ACC112 (cell line): ENCODE measurements around the gene EEF1A2.
A peak's percentile ranks its signal among the peaks of the same experiment; 100 is the strongest.

Experiments
- H2AFZ ChIP-seq: fragments of 200-600 bp; sonication (generic); one replicate; pipeline ENCODE4 v1.6.0; 2017; ENCODE audit warnings: antibody characterized with exemption, low read length; ENCODE audit not compliant: unreplicated experiment
- H3K27ac ChIP-seq: fragments of 200-600 bp; sonication (generic); 2 replicates; pipeline ENCODE4 v1.5.1; 2014; ENCODE audit warnings: low read depth, mild to moderate bottlenecking, antibody characterized with exemption, low read length, moderate library complexity
- H3K27me3 ChIP-seq: fragments of 200-600 bp; sonication (generic); 2 replicates; pipeline ENCODE4 v1.6.1; 2014; ENCODE audit warnings: mild to moderate bottlenecking, antibody characterized with exemption, low read length, moderate library complexity, mixed read lengths; ENCODE audit not compliant: insufficient read depth
- H3K36me3 ChIP-seq: fragments of 200-600 bp; sonication (generic); 2 replicates; pipeline ENCODE4 v1.6.1; 2016; ENCODE audit warnings: mild to moderate bottlenecking, antibody characterized with exemption, low read length, moderate library complexity, mixed read lengths; ENCODE audit not compliant: insufficient read depth
- H3K4me1 ChIP-seq: fragments of 200-600 bp; sonication (generic); one replicate; pipeline ENCODE4 v1.6.1; 2016; ENCODE audit warnings: low read length, mixed read lengths; ENCODE audit not compliant: insufficient read depth, unreplicated experiment, control insufficient read depth
- H3K4me3 ChIP-seq: fragments of 200-600 bp; sonication (generic); 2 replicates; pipeline ENCODE4 v1.5.1; 2014; ENCODE audit warnings: mild to moderate bottlenecking, low read depth, low read length
- H3K79me2 ChIP-seq: fragments of 200-600 bp; sonication (generic); one replicate; pipeline ENCODE4 v1.6.0; 2016; ENCODE audit warnings: low read length; ENCODE audit not compliant: control insufficient read depth, unreplicated experiment, insufficient read depth

The EEF1A2 gene

DNA sequence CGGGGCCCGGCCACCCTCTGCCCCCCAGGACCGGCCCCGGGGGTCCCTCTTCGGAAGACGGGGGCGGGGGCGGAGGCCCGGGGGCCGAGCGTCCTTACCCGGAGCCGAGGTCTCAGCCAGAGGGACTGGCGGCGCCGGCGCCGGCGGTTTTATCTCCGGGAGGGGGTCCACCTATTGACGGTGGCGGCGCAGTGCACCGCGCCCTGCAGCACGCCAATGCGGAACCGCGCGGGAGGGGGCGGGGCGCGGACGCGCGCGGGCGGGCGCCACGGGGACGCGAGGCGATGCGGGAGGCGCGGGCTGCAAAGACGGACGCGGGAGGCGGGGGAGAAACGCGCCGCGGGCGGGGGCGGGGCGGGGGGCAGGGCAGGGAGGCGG is at the start of gene EEF1A2:
Gene EEF1A2, minus strand, starts transcription at position 124 of the 378 bp plus-strand sequence. CDS start 1,320 bp downstream, outside the sequence.
- H3K27ac ChIP-seq, result no peak within 1 kb of the TSS
- H3K79me2 ChIP-seq, result no peaks in the 10 kb centered on the region
- peak within 1 kb of the TSS; percentile 45; the same call in 1 of the 2 replicates for H3K4me3 ChIP-seq
- no peak within 1 kb of the TSS for H2AFZ ChIP-seq
- H3K4me1 ChIP-seq, result peaks cover 8% of the 10 kb centered on the region
- H3K27me3 ChIP-seq, result peaks cover 20% of the 10 kb centered on the region
- no peaks in the 10 kb centered on the region for H3K36me3 ChIP-seq

DNA sequence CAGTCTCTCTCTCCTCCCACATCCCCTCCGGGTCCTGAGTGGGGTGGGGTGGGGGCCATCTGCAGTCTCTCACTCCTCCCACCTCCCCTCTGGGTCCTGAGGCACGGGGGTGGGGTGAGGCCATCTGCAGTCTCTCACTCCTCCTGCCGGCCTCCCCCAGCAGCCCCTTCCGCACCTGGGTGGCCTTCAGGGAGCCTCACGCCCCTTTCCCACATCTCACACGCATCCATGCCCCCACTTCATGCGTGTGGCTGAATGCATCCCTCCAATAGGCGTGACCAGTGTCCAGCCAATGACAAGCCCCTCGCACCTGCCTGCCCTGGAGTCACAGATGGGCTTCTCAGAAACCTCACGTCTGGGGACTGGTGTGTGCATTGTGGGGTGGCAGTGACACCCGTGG is 49.7 kb upstream of the EEF1A2 start:
- Histone ChIP-seq H3K36me3 (no peaks in the 10 kb centered on the region), H3K27ac (no peak overlapping the region), H2AFZ (no peak overlapping the region), H3K4me3 (no peak overlapping the region), H3K4me1 (peaks cover 3% of the 10 kb centered on the region), H3K27me3 (no peaks in the 10 kb centered on the region), H3K79me2 (no peaks in the 10 kb centered on the region)

DNA sequence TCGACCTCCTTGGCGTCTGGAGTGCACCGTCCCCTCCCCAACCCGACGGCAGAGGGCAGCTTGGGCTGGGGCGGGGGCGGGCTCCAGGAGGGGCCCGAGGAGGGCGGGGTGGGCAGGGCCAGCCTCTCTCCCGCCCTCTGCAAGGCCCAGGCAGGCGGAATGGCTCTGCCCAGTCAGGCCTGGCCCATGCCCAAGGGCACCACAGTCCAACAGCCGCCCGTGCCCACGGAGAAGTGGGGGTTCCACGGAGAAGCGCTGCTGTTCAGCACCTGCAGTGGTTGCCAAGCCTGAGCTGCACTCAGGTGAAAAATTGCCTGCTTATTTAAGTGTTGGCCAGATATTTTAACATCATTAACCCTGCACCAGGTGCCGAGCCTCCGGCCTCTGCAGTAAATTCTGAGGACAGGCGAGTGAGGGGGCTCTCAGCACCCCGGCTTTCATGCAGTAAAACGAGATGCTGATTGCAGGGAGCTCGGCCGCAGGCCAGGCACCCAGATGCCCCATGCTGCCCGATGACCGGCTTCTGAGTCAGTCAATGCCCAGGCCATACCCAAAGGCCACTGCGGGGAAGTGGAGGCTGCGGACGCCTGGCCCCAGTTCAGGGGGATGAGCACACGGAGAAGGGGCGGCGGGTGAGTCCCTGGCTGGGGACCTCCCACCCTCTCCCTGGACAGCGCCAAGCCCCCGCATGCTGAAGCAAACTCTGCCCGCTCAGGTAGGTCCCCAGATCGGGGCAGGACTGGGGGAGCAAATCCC is 49.0 kb upstream of the EEF1A2 start, which contains the start of gene SRMS:
Gene SRMS, minus strand, starts transcription at position 25 of the 756 bp plus-strand sequence. CDS start 286 bp downstream, outside the sequence.
- Histone ChIP-seq H2AFZ (no peak within 1 kb of the TSS), H3K36me3 (no peaks in the 10 kb centered on the region), H3K79me2 (no peaks in the 10 kb centered on the region), H3K4me3 (no peak within 1 kb of the TSS), H3K27ac (no peak within 1 kb of the TSS), H3K27me3 (no peaks in the 10 kb centered on the region), H3K4me1 (peaks cover 2% of the 10 kb centered on the region)

DNA sequence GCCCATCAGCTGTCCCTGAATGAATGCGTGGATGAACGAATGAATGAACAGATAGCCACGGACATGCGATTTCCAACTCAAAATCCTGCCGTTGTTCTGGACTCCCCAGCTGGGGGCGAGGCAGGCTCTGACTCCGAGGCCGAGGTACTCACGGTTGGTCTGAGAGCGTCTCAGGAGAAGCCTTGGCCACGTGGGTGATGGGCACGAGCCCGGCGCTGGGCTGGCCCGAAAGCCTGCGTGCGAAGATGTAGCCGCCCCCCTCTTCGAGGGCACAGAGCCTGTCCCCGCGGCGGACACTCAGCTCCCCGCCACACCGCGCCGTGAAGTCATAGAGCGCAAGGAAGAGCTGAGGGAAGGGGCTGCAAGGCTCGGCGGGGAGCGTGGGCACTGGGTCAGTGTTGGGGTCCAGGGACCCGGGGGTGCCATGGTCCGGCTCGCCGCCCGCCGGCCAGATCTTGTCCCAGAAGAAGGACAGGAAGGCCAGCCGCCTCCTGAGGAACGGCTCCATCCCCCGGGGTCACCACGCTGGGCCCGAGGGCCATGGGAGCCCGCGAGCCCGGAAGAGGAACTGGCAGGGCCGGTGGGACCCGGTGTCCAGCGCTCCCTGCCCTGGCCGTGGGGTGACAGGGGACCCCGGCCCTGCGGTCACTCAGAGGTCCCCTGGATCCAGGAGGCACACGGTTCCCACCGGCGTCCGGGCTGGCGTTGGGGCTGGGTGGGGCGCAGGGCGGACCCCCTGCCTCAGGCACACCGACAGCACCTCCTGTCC is 48.3 kb upstream of the EEF1A2 start:
- H3K4me1 ChIP-seq, result no peaks in the 10 kb centered on the region
- H3K4me3 ChIP-seq, result no peak overlapping the region
- H3K79me2 ChIP-seq, result no peaks in the 10 kb centered on the region
- H3K27me3 ChIP-seq, result no peaks in the 10 kb centered on the region
- H2AFZ ChIP-seq, result no peak overlapping the region
- no peak overlapping the region for H3K27ac ChIP-seq
- no peaks in the 10 kb centered on the region for H3K36me3 ChIP-seq

DNA sequence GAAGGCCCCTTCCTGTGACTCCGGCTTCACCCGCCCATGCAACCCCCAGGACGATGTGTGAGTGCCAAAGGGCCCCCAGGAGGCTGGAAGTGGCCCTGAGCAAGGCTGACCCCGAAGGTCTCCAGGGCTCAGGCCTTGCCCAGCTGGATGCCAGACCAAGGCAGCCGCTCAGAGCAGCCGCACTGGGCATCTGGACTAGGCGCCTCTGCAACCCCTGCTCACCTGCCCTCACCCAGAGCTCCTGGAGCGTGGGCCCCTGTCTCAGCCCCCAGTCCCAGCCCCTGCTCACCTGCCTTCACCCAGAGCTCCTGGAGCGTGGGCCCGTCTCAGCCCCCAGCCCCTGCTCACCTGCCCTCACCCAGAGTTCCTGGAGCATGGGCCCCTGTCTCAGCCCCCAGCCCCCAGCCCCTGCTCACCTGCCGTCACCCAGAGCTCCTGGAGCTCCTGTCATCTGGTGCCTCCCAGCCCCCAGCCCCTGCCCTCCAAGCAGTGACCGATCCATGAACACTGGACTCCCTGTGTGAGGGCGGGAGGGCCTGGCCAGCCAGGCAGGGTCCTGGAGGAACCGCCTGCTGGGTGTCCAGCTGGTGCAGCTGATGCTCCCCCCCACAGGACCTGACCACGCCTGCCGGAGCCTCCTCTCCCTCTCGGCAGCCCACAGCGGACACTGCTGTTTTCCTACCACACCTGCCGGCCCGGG is 47.5 kb upstream of the EEF1A2 start:
- Histone ChIP-seq H3K79me2 (no peaks in the 10 kb centered on the region), H2AFZ (no peak overlapping the region), H3K4me3 (no peak overlapping the region), H3K36me3 (no peaks in the 10 kb centered on the region), H3K27ac (no peak overlapping the region), H3K4me1 (no peaks in the 10 kb centered on the region), H3K27me3 (no peaks in the 10 kb centered on the region)

DNA sequence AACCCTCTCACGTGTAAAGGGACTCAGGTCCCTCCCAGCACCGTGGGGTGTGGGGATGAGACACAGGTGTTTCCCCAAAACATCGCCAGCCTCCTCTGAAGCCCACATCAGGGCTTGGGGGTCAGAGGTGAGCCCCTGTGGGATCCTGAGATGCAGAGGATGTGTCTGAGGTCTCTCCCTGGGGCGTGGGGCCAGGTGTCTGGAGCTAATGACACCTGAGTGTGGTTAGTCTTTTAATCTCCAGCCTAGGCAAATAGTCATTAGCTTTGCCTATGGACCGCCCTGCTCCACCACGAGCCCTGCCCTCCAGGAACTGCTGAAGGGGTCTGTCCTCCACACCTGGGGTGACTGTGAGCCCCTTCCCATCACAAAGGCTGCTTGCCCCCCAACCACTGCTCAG is 46.9 kb upstream of the EEF1A2 start:
- H3K27ac ChIP-seq, result no peak overlapping the region
- H3K4me3 ChIP-seq, result no peak overlapping the region
- H3K79me2 ChIP-seq, result no peaks in the 10 kb centered on the region
- H3K36me3 ChIP-seq, result no peaks in the 10 kb centered on the region
- no peaks in the 10 kb centered on the region for H3K4me1 ChIP-seq
- H2AFZ ChIP-seq, result no peak overlapping the region
- H3K27me3 ChIP-seq, result no peaks in the 10 kb centered on the region

DNA sequence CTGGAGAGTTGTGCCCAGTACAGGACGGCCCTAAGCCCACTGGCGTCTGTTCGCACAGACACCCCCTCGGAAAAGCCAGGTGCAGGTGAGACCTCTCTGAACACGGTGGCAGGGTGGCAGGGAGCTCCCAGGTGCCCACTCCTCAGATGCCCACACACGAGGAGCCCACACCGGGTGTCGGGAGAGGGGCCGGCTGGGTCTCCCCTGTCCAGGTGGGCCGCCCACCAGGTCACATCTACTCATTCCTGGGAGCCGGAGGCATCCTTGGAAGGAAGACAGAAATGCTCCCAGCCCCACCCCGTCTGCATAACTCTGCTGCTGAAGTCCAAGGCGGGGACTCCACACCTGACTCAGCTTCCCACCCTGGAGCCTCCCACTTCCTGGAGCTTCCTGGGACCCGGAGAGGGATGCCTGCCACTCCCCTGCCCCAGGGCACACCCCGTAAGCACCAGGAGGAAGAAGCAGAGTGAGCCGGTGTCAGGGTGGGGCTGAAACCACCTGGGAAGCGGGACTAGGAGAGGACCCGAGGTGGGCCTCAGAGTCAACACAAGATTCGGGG is 46.2 kb upstream of the EEF1A2 start:
- Histone ChIP-seq H3K4me3 (no peak overlapping the region), H3K27ac (no peak overlapping the region), H3K27me3 (no peaks in the 10 kb centered on the region), H3K79me2 (no peaks in the 10 kb centered on the region), H3K4me1 (no peaks in the 10 kb centered on the region), H2AFZ (no peak overlapping the region), H3K36me3 (no peaks in the 10 kb centered on the region)

DNA sequence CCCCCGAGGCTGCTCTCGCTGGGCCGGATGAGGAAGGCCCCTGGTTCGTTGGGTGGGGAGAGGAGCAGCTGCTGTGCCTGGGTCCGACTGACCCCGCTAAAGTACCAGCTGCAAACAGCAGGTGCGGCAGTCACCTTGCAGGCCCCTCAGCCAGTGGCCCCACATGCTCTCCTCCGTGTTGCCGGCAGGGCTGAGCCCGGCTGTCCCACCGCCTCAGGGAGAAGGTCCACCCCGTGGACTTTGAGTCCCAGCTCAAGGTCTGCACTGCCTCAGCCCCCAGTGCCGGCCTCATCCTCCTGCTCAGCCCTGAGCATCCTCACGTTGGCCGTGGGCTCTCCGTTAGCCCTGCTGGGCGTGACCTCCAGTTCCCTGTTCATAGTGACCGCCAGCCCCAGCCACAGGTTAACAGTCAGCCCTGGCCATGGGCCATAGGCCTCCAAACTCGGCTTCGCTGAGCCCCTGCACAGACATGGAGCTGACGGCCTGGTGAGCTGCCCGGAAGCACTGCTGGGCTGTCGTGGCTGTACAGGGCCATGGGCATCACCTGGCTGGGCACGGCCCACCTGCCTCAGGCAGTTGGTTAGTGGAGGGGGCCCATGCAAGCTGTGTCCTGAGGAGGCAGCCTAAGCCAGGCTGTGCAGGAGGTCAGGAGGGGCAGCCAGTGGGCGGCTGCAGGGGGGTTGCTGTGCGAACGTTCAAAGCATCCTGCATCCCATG is 45.5 kb upstream of the EEF1A2 start:
- Histone ChIP-seq H3K27ac (no peak overlapping the region), H2AFZ (no peak overlapping the region), H3K27me3 (no peaks in the 10 kb centered on the region), H3K79me2 (no peaks in the 10 kb centered on the region), H3K4me3 (no peak overlapping the region), H3K4me1 (no peaks in the 10 kb centered on the region), H3K36me3 (no peaks in the 10 kb centered on the region)

DNA sequence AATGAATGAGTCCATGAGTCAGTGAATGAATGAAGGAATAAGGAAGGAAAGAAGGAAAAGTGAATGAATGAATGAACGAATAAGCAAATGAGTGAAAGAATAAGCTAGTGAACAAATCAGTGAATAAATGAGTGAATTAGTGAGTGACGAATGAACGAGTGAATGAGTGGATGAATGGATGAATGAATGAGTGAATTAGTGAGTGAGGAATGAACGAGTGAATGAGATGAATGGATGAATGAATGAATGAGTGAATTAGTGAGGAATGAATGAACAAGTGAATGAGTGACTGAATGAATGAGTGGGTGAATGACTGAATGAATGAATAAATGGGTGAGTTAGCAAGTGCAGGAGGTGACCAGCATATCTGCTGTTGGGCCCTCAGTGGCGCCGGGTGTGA is 44.9 kb upstream of the EEF1A2 start:
- Histone ChIP-seq H3K4me3 (no peak overlapping the region), H3K27me3 (no peaks in the 10 kb centered on the region), H2AFZ (no peak overlapping the region), H3K27ac (no peak overlapping the region), H3K4me1 (no peaks in the 10 kb centered on the region), H3K36me3 (no peaks in the 10 kb centered on the region), H3K79me2 (no peaks in the 10 kb centered on the region)

DNA sequence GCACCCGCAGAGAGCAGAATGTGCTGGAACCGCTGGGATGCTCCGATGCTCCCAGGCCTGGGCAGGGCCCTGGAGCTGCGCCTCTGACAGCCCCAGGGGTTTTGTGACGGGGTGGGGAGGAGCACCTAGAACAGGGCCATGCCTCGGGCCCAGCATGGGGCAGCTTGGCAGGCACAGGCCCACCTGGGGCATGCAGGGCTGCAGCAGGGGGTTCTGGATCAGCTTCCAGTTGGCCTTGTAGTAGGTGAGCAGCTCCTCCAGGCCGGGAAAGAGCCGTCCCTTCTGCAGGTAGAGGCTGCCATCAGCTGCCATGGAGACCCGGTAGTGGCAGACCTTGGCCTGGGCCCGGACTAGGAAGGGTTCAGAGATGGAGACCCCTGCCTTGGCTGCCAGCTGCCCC is 44.2 kb upstream of the EEF1A2 start:
- Histone ChIP-seq H3K27ac (no peak overlapping the region), H3K36me3 (no peaks in the 10 kb centered on the region), H3K27me3 (no peaks in the 10 kb centered on the region), H2AFZ (no peak overlapping the region), H3K79me2 (no peaks in the 10 kb centered on the region), H3K4me1 (no peaks in the 10 kb centered on the region), H3K4me3 (no peak overlapping the region)
